ENCODE data around the gene F2RL2.

DNA sequence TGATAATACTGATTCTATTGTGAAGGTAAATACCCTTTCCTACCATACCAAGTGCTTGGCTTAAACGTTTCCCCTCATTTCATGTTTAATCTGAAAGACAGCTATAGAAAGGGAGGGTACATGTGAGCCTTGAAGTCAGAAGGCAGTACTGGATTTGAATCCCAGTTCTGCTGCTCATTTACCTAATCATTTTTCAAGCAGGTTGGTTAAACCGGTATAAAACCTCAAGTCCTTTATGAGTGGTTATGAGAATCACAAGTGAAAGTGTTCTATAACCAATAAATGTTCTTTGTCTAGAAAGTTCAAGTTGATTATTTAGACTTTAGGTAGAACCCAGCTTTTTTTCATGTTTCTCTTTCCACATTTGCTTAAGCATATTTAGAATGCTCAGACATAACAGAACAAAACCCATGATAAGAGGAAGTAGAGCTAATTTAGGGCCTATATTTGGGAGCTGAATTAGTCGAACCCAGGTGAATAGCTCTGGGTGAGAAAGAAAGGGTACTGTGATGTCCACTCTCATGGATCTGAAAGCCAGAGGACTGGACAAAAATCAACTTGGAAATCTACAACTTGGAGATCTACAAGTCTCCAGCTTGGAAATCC, 29.7 kb upstream of the F2RL2 start:
- TF ChIP-seq, protein P1, sequence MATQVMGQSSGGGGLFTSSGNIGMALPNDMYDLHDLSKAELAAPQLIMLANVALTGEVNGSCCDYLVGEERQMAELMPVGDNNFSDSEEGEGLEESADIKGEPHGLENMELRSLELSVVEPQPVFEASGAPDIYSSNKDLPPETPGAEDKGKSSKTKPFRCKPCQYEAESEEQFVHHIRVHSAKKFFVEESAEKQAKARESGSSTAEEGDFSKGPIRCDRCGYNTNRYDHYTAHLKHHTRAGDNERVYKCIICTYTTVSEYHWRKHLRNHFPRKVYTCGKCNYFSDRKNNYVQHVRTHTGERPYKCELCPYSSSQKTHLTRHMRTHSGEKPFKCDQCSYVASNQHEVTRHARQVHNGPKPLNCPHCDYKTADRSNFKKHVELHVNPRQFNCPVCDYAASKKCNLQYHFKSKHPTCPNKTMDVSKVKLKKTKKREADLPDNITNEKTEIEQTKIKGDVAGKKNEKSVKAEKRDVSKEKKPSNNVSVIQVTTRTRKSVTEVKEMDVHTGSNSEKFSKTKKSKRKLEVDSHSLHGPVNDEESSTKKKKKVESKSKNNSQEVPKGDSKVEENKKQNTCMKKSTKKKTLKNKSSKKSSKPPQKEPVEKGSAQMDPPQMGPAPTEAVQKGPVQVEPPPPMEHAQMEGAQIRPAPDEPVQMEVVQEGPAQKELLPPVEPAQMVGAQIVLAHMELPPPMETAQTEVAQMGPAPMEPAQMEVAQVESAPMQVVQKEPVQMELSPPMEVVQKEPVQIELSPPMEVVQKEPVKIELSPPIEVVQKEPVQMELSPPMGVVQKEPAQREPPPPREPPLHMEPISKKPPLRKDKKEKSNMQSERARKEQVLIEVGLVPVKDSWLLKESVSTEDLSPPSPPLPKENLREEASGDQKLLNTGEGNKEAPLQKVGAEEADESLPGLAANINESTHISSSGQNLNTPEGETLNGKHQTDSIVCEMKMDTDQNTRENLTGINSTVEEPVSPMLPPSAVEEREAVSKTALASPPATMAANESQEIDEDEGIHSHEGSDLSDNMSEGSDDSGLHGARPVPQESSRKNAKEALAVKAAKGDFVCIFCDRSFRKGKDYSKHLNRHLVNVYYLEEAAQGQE (IDR thresholded peaks at IDR 0.05; ENCODE audit: insufficient read depth in 1 of 2, low read depth in 2 of 2, low read length in 2 of 2), result no peak
- no peak for TF ChIP-seq POLR2AphosphoS5 (IDR thresholded peaks at IDR 0.05; ENCODE audit: low read depth, low read length)
- no peak for TF ChIP-seq SIN3A (IDR thresholded peaks at IDR 0.05; ENCODE audit: borderline replicate concordance, insufficient read depth, low read length)
- TF ChIP-seq TAF1 (IDR thresholded peaks at IDR 0.05; ENCODE audit: borderline replicate concordance, insufficient read depth, low read length), result no peak
- TF ChIP-seq FOXP2 (optimal IDR thresholded peaks at IDR 0.05; ENCODE audit: borderline replicate concordance, extremely low read depth, extremely low read length, insufficient read depth), result no peak

Measured in PFSK-1 (cell line).